Measurements from ENCODE around the gene SLC30A7. TPM values are rescaled to one million over a fixed set of nuclear protein-coding genes. Genes with fewer than 3 reads are reported as not detected.
"Not testable (repeated sequence)": the region's sequence is repeated elsewhere in the genome, so short reads cannot be mapped to it uniquely, and the experiment has no call there.

SLC30A7 gene
- total and polyA plus RNA-seq, 4 donors: 6.0 to 38.9 (median 10.9) TPM

DNA sequence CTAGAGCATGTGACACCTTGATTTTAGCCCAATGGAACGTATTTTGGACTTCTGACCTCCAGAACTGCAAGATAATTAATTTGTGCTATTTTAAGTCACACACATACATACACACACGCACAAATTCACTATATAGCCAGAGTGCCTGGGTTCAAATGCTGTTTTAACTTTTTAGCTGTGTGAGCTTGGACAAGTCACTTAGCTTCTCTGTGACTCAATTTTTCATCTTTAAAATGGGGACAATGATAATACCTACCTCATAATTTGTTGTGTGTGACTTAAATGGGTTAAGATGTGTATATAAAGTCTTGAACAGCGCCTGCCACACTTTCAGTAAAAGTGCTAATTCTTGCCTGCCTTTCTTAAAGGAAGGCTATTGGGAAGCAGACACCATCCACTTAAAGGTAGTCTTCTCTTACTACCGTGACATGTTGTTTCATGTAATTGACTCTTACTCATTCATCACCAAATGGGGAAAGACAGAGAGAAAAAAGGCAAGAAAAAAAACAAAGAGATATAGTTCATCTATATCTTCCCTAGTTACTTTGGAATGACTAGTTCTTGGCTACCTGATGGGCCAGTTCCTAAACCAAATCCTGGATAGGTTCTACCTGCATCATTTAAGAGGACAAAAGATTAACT is 56.3 kb downstream of the SLC30A7 start (continued):
- TF ChIP-seq, protein P1, sequence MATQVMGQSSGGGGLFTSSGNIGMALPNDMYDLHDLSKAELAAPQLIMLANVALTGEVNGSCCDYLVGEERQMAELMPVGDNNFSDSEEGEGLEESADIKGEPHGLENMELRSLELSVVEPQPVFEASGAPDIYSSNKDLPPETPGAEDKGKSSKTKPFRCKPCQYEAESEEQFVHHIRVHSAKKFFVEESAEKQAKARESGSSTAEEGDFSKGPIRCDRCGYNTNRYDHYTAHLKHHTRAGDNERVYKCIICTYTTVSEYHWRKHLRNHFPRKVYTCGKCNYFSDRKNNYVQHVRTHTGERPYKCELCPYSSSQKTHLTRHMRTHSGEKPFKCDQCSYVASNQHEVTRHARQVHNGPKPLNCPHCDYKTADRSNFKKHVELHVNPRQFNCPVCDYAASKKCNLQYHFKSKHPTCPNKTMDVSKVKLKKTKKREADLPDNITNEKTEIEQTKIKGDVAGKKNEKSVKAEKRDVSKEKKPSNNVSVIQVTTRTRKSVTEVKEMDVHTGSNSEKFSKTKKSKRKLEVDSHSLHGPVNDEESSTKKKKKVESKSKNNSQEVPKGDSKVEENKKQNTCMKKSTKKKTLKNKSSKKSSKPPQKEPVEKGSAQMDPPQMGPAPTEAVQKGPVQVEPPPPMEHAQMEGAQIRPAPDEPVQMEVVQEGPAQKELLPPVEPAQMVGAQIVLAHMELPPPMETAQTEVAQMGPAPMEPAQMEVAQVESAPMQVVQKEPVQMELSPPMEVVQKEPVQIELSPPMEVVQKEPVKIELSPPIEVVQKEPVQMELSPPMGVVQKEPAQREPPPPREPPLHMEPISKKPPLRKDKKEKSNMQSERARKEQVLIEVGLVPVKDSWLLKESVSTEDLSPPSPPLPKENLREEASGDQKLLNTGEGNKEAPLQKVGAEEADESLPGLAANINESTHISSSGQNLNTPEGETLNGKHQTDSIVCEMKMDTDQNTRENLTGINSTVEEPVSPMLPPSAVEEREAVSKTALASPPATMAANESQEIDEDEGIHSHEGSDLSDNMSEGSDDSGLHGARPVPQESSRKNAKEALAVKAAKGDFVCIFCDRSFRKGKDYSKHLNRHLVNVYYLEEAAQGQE (IDR thresholded peaks at IDR 0.05): no peak

DNA sequence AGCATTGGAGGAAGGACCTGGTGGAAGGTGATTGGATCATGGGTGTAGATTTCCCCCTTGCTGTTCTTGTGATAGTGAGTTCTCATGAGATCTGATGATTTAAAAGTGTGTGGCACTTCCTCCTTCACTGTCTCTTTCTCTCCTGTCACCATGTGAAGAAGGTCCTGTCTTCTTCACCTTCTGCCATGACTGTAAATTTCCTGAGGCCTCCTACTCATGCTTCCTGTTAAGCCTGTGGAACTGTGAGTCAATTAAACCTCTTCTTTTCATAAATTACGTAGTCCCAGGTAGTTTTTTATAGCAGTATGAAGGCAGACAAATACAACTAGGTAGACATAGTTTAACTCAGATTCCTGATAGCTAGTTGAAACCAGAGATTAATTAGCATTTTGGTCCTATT is 57.1 kb downstream of the SLC30A7 start:
- H3K27me3 ChIP-seq (ENCODE audit: control insufficient read depth in 4 of 4, insufficient read depth in 4 of 4, low read length in 3 of 4); H3K9me3 ChIP-seq (ENCODE audit: control insufficient read depth in 4 of 4, low read length in 3 of 4); H3K4me1 ChIP-seq (ENCODE audit: control insufficient read depth in 4 of 4, insufficient read depth in 4 of 4, low read length in 3 of 4); DNase-seq (ENCODE audit: low spot score); H3K27ac ChIP-seq (ENCODE audit: low read depth in 1 of 2, low read length in 2 of 2); H3K9ac ChIP-seq (ENCODE audit: low read depth in 1 of 2, low read length in 2 of 2); H3K4me3 ChIP-seq (ENCODE audit: low read depth in 1 of 3, low read length in 3 of 3); H3K36me3 ChIP-seq (ENCODE audit: control insufficient read depth in 4 of 4, insufficient read depth in 3 of 4, low read depth in 1 of 4, low read length in 3 of 4): not testable (repeated sequence)
- WGBS: 94% methylated on average over 1 of the region's 1 CpG

DNA sequence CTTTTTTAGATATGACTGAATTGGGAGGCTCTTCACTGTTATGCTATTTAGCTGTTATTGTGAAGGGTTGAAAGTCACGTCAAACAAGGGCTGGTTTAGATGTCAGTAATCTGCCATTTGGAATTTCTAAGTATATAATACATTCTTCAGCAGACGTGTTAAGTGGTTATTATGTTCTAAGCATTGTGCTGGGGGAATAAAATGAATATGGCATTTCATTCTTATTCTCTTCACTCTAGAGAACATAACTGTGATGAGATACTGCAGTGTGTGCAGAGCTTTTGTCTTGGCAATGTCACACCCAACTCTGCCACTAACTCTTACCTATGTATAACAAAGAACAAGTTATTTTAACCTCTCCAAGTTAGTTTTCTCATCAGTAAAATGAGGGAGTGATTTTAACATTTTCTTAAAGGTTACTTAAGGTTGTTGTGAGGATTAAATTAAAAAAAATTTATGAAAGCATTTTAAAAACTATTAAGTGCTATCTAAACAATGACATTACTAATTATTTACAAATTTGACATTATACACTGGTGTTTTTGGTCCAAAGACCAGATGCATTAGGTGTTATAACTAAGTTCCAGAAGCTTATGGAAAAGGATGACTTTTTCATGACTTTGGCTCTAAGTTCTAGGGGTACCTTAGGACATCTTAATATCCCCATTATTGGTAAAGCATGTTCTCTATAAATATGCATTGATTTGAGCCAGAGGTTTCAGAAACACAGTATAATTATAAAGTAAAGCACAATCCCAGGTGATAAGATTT is 58.3 kb downstream of the SLC30A7 start:
- no peak overlapping the region for H3K4me3 ChIP-seq (ENCODE audit: low read depth in 1 of 3, low read length in 3 of 3)
- TF ChIP-seq NR2F2 (IDR thresholded peaks at IDR 0.05): no peak
- no peak for TF ChIP-seq HNF4G (IDR thresholded peaks at IDR 0.05)
- no peak for TF ChIP-seq TAF1 (conservative IDR thresholded peaks at IDR 0.05)
- TF ChIP-seq GABPA (IDR thresholded peaks at IDR 0.05 in 1 of 2, conservative IDR thresholded peaks at IDR 0.05 in 1 of 2): no peak
- no peak for TF ChIP-seq FOXA2 (IDR thresholded peaks at IDR 0.05)
- TF ChIP-seq, protein P2, sequence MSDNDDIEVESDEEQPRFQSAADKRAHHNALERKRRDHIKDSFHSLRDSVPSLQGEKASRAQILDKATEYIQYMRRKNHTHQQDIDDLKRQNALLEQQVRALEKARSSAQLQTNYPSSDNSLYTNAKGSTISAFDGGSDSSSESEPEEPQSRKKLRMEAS (IDR thresholded peaks at IDR 0.05): no peak
- TF ChIP-seq RAD21 (IDR thresholded peaks at IDR 0.05): no peak
- no peak for TF ChIP-seq RXRA (IDR thresholded peaks at IDR 0.05)
- TF ChIP-seq YY1 (IDR thresholded peaks at IDR 0.05): no peak
- no peak for TF ChIP-seq JUND (IDR thresholded peaks at IDR 0.05)
- TF ChIP-seq FOXA1 (IDR thresholded peaks at IDR 0.05): no peak
- TF ChIP-seq, protein P1 (IDR thresholded peaks at IDR 0.05): no peak
- TF ChIP-seq SP1 (IDR thresholded peaks at IDR 0.05): no peak
- TF ChIP-seq HNF4A (conservative IDR thresholded peaks at IDR 0.05): no peak
- TF ChIP-seq, protein P3, sequence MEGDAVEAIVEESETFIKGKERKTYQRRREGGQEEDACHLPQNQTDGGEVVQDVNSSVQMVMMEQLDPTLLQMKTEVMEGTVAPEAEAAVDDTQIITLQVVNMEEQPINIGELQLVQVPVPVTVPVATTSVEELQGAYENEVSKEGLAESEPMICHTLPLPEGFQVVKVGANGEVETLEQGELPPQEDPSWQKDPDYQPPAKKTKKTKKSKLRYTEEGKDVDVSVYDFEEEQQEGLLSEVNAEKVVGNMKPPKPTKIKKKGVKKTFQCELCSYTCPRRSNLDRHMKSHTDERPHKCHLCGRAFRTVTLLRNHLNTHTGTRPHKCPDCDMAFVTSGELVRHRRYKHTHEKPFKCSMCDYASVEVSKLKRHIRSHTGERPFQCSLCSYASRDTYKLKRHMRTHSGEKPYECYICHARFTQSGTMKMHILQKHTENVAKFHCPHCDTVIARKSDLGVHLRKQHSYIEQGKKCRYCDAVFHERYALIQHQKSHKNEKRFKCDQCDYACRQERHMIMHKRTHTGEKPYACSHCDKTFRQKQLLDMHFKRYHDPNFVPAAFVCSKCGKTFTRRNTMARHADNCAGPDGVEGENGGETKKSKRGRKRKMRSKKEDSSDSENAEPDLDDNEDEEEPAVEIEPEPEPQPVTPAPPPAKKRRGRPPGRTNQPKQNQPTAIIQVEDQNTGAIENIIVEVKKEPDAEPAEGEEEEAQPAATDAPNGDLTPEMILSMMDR (IDR thresholded peaks at IDR 0.05; ENCODE audit: low read depth, low read length, missing input control): no peak
- TF ChIP-seq, protein P4, sequence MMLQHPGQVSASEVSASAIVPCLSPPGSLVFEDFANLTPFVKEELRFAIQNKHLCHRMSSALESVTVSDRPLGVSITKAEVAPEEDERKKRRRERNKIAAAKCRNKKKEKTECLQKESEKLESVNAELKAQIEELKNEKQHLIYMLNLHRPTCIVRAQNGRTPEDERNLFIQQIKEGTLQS (IDR thresholded peaks at IDR 0.05): no peak
- TF ChIP-seq, protein P5, sequence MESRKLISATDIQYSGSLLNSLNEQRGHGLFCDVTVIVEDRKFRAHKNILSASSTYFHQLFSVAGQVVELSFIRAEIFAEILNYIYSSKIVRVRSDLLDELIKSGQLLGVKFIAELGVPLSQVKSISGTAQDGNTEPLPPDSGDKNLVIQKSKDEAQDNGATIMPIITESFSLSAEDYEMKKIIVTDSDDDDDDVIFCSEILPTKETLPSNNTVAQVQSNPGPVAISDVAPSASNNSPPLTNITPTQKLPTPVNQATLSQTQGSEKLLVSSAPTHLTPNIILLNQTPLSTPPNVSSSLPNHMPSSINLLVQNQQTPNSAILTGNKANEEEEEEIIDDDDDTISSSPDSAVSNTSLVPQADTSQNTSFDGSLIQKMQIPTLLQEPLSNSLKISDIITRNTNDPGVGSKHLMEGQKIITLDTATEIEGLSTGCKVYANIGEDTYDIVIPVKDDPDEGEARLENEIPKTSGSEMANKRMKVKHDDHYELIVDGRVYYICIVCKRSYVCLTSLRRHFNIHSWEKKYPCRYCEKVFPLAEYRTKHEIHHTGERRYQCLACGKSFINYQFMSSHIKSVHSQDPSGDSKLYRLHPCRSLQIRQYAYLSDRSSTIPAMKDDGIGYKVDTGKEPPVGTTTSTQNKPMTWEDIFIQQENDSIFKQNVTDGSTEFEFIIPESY (IDR thresholded peaks at IDR 0.05): no peak
- no peak for TF ChIP-seq EGR1 (IDR thresholded peaks at IDR 0.05; ENCODE audit: low read depth in 2 of 2)
- H3K27me3 ChIP-seq (ENCODE audit: control insufficient read depth in 4 of 4, insufficient read depth in 4 of 4, low read length in 3 of 4): no peaks in the 10 kb centered on the region
- WGBS: 89% methylated on average over 2 of the region's 2 CpGs
- no peak for DNase-seq (ENCODE audit: low spot score)
- peaks cover 0 to 4% (median 1%) of the 10 kb centered on the region in 4 donors for H3K4me1 ChIP-seq (ENCODE audit: control insufficient read depth in 4 of 4, insufficient read depth in 4 of 4, low read length in 3 of 4)
- H3K27ac ChIP-seq (ENCODE audit: low read depth in 1 of 2, low read length in 2 of 2): no peak overlapping the region
- peaks cover 0 to 7% (median 2%) of the 10 kb centered on the region in 4 donors for H3K36me3 ChIP-seq (ENCODE audit: control insufficient read depth in 4 of 4, insufficient read depth in 3 of 4, low read depth in 1 of 4, low read length in 3 of 4)
- no peaks in the 10 kb centered on the region for H3K9me3 ChIP-seq (ENCODE audit: control insufficient read depth in 4 of 4, low read length in 3 of 4)
- H3K9ac ChIP-seq (ENCODE audit: low read depth in 1 of 2, low read length in 2 of 2): no peak overlapping the region

All from liver (tissue), 9 donors.